HepG2 (cell line): ENCODE results near the gene CACHD1.

Experiments
- BCL6 ChIP-seq: IDR thresholded peaks from 2 replicates; pipeline ENCODE4 v1.6.1; 2016; ENCODE audit warnings: missing genetic modification reagents, missing compliant biosample characterization
- CBX1 ChIP-seq: IDR thresholded peaks from one replicate; pipeline ENCODE4 v1.6.1; 2016; ENCODE audit warnings: antibody characterized with exemption, low read depth
- CTCF ChIP-seq: sonication (generic); formaldehyde crosslinking; IDR thresholded peaks from 2 replicates; pipeline ENCODE4 v1.5.0; 2020; ENCODE audit warnings: mild to moderate bottlenecking, missing genetic modification reagents, moderate library complexity
- DBP ChIP-seq: sonication (generic); formaldehyde crosslinking; IDR thresholded peaks from 2 replicates; pipeline ENCODE4 v1.4.0; 2020; ENCODE audit warnings: missing genetic modification reagents; ENCODE audit errors: not compliant biosample characterization
- E2F1 ChIP-seq: sonication (generic); formaldehyde crosslinking; IDR thresholded peaks from 2 replicates; pipeline ENCODE4 v1.5.0; 2020; ENCODE audit warnings: missing genetic modification reagents
- FOXA1 ChIP-seq, 2 experiments: fragments of 450-650 bp in 1 of 2; sonication (generic) in 1 of 2; formaldehyde crosslinking in 1 of 2; IDR thresholded peaks; 2 replicates each; pipeline versions ENCODE4 v1.4.0 to v1.6.1; 2016 to 2020; ENCODE audit warnings: missing genetic modification reagents in 1 of 2
- GMEB1 ChIP-seq: sonication (generic); formaldehyde crosslinking; IDR thresholded peaks from 2 replicates; pipeline ENCODE4 v1.5.1; 2020; ENCODE audit warnings: missing genetic modification reagents, mild to moderate bottlenecking, borderline replicate concordance
- MAFG ChIP-seq: sonication (generic); formaldehyde crosslinking; IDR thresholded peaks from 2 replicates; pipeline ENCODE4 v1.5.1; 2020; ENCODE audit warnings: mild to moderate bottlenecking, missing genetic modification reagents
- MTF2 ChIP-seq: sonication (generic); formaldehyde crosslinking; IDR thresholded peaks from 2 replicates; pipeline ENCODE4 v1.5.0; 2020; ENCODE audit warnings: missing genetic modification reagents, borderline replicate concordance
- NFE2L2 ChIP-seq: fragments of 150-350 bp; IDR thresholded peaks from 2 replicates; pipeline ENCODE4 v1.6.1; 2014; ENCODE audit warnings: low read length
- PLSCR1 ChIP-seq: sonication (generic); formaldehyde crosslinking; IDR thresholded peaks from 2 replicates; pipeline ENCODE4 v1.5.0; 2020; ENCODE audit warnings: missing genetic modification reagents, mild to moderate bottlenecking, borderline replicate concordance
- POLR2A ChIP-seq, 2 experiments: IDR thresholded peaks; 2 replicates each; pipeline ENCODE4 v1.6.1; 2011; ENCODE audit warnings: low read depth in 2 of 2, low read length in 2 of 2, mild to moderate bottlenecking in 1 of 2, moderate library complexity in 1 of 2; ENCODE audit not compliant: insufficient read depth in 1 of 2
- ZBTB26 ChIP-seq: IDR thresholded peaks from 2 replicates; pipeline ENCODE4 v1.6.1; 2016; ENCODE audit warnings: missing compliant biosample characterization, missing genetic modification reagents, borderline replicate concordance

- TF ChIP-seq CTCF (CRISPR knock-in tag) (no peak), BCL6 (CRISPR knock-in tag) (no peak), ZBTB26 (CRISPR knock-in tag) (no peak), FOXA1 (IDR thresholded peaks at IDR 0.05) (no peak), FOXA1 (CRISPR knock-in tag; IDR thresholded peaks at IDR 0.05) (no peak), DBP (no peak), MAFG (CRISPR knock-in tag) (no peak), MTF2 (CRISPR knock-in tag) (no peak), CBX1 (no peak), E2F1 (CRISPR knock-in tag) (no peak), NFE2L2 (no peak), PLSCR1 (CRISPR knock-in tag) (no peak), GMEB1 (CRISPR knock-in tag) (no peak), POLR2A (IDR thresholded peaks at IDR 0.05; ENCODE audit: insufficient read depth in 1 of 2, low read depth in 2 of 2, low read length in 2 of 2) (no peak)
These were observed 69.9 kb downstream of the CACHD1 start for GRCh38 chr1:64539781-64540218.
